GM19463 (cell line): ENCODE measurements around the gene SOD1.
"Not testable (repeated sequence)": the region's sequence is repeated elsewhere in the genome, so short reads cannot be mapped to it uniquely, and the experiment has no call there.

Source experiments
- ATAC-seq: cut with Tn5 transposase; IDR thresholded peaks from one replicate; pipeline ENCODE4 v1.9.1; 2021; ENCODE audit warnings: mild to moderate bottlenecking, moderate library complexity; ENCODE audit not compliant: unreplicated experiment

SOD1 gene

GRCh38 chr21:31654821-31655580, 4.5 kb upstream of the SOD1 start:
- ATAC-seq = not testable (repeated sequence)

- ATAC-seq = no peak
Observed at GRCh38 chr21:31656199-31657095, 3.0 kb upstream of the SOD1 start.

GRCh38 chr21:31658053-31658452, 1.4 kb upstream of the SOD1 start:
- ATAC-seq = no peak

GRCh38 chr21:31659286-31659535, 282 bp upstream of the SOD1 start:
- ATAC-seq = peak; percentile 18

- peak; percentile 27 for ATAC-seq
Observed at GRCh38 chr21:31660259-31660565, 719 bp downstream of the SOD1 start.

- ATAC-seq = no peak
Observed at GRCh38 chr21:31660591-31660990, 1.1 kb downstream of the SOD1 start.

GRCh38 chr21:31663584-31664249, 4.2 kb downstream of the SOD1 start:
- no peak for ATAC-seq

GRCh38 chr21:31665397-31665796, 5.9 kb downstream of the SOD1 start:
- ATAC-seq = no peak

GRCh38 chr21:31665869-31666268, 6.4 kb downstream of the SOD1 start:
- ATAC-seq = not testable (repeated sequence)

GRCh38 chr21:31666445-31667010, 7.0 kb downstream of the SOD1 start:
- no peak for ATAC-seq

GRCh38 chr21:31667132-31667531, 7.6 kb downstream of the SOD1 start:
- ATAC-seq = no peak

GRCh38 chr21:31667639-31668038, 8.1 kb downstream of the SOD1 start:
- no peak for ATAC-seq

GRCh38 chr21:31668651-31669491, 9.4 kb downstream of the SOD1 start:
- no peak for ATAC-seq

GRCh38 chr21:31670070-31670469, 10.6 kb downstream of the SOD1 start:
- ATAC-seq = no peak

GRCh38 chr21:31671146-31671716, 11.7 kb downstream of the SOD1 start:
- ATAC-seq = no peak

GRCh38 chr21:31671931-31672330, 12.4 kb downstream of the SOD1 start:
- no peak for ATAC-seq

GRCh38 chr21:31673321-31673912, 13.9 kb downstream of the SOD1 start:
- ATAC-seq = no peak

GRCh38 chr21:31675318-31675717, 15.8 kb downstream of the SOD1 start:
- ATAC-seq = no peak

GRCh38 chr21:31675960-31676359, 16.5 kb downstream of the SOD1 start:
- ATAC-seq = no peak

GRCh38 chr21:31677047-31677446, 17.6 kb downstream of the SOD1 start:
- ATAC-seq = no peak
